Measurements from ENCODE around the gene ATP7B.

The ATP7B gene

GRCh38 chr13:51971520-51972426 is 39.5 kb downstream of the ATP7B start:
- no peak for TF ChIP-seq CTCF (IDR thresholded peaks at IDR 0.05)

- TF ChIP-seq CTCF (IDR thresholded peaks at IDR 0.05) = no peak
Measured at GRCh38 chr13:51970349-51970748, 40.9 kb downstream of the ATP7B start.

GRCh38 chr13:51967482-51968446 is 43.5 kb downstream of the ATP7B start:
- TF ChIP-seq CTCF (IDR thresholded peaks at IDR 0.05) = no peak

- no peak for TF ChIP-seq CTCF (IDR thresholded peaks at IDR 0.05)
Measured at GRCh38 chr13:51966186-51966585, 45.1 kb downstream of the ATP7B start.

- no peak for TF ChIP-seq CTCF (IDR thresholded peaks at IDR 0.05)
Measured at GRCh38 chr13:51961493-51962403, 49.5 kb downstream of the ATP7B start.

- no peak for TF ChIP-seq CTCF (IDR thresholded peaks at IDR 0.05)
Measured at GRCh38 chr13:51960766-51961165, 50.5 kb downstream of the ATP7B start.

GRCh38 chr13:51959773-51960172 is 51.5 kb downstream of the ATP7B start:
- no peak for TF ChIP-seq CTCF (IDR thresholded peaks at IDR 0.05)
